ENCODE measurements around the gene ZNF330.
"Not testable (repeated sequence)": the region's sequence is repeated elsewhere in the genome, so short reads cannot be mapped to it uniquely, and the experiment has no call there.

DNA sequence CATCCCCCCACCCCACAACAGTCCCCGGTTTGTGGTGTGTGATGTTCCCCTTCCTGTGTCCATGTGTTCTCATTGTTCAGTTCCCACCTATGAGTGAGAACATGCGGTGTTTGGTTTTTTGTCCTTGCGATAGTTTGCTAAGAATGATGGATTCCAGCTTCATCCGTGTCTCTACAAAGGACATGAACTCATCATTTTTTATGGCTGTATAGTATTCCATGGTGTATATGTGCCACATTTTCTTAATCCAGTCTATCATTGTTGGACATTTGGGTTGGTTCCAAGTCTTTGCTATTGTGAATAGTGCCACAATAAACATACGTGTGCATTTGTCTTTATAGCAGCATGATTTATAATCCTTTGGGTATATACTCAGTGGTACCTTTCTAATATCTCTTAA is 6.6 kb downstream of the ZNF330 start:
- TF ChIP-seq, protein P1, sequence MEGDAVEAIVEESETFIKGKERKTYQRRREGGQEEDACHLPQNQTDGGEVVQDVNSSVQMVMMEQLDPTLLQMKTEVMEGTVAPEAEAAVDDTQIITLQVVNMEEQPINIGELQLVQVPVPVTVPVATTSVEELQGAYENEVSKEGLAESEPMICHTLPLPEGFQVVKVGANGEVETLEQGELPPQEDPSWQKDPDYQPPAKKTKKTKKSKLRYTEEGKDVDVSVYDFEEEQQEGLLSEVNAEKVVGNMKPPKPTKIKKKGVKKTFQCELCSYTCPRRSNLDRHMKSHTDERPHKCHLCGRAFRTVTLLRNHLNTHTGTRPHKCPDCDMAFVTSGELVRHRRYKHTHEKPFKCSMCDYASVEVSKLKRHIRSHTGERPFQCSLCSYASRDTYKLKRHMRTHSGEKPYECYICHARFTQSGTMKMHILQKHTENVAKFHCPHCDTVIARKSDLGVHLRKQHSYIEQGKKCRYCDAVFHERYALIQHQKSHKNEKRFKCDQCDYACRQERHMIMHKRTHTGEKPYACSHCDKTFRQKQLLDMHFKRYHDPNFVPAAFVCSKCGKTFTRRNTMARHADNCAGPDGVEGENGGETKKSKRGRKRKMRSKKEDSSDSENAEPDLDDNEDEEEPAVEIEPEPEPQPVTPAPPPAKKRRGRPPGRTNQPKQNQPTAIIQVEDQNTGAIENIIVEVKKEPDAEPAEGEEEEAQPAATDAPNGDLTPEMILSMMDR (conservative IDR thresholded peaks at IDR 0.05; ENCODE audit: low read length): not testable (repeated sequence)
- not testable (repeated sequence) for TF ChIP-seq EZH2phosphoT487 (IDR thresholded peaks at IDR 0.05; ENCODE audit: borderline replicate concordance, low read depth, low read length)

Data from OCI-LY7 (cell line).